Smooth muscle cell (in vitro differentiated cells): ENCODE data around the gene PLEKHN1. TPM values are rescaled to one million over a fixed set of nuclear protein-coding genes. Genes with fewer than 3 reads are reported as not detected.

ENCODE experiments used
- DNase-seq: peaks from one replicate; lab custom pipeline; 2025; ENCODE audit not compliant: unreplicated experiment; lab: John Stamatoyannopoulos, UW
- H2AFZ ChIP-seq: fragments of 200-600 bp; sonication (generic); 2 replicates; pipeline ENCODE4 v1.6.0; 2016; ENCODE audit warnings: antibody characterized with exemption, low read depth, mild to moderate bottlenecking
- H3F3A ChIP-seq: fragments of 200-600 bp; sonication (generic); 2 replicates; pipeline ENCODE4 v1.6.0; 2017; ENCODE audit warnings: antibody characterized with exemption, low read depth
- H3K27ac ChIP-seq: fragments of 200-600 bp; sonication (generic); 2 replicates; pipeline ENCODE4 v1.5.1; 2016; ENCODE audit warnings: low read depth, mild to moderate bottlenecking
- H3K27me3 ChIP-seq: fragments of 200-600 bp; sonication (generic); 2 replicates; pipeline ENCODE4 v1.6.1; 2016; ENCODE audit warnings: low read depth, mild to moderate bottlenecking
- H3K36me3 ChIP-seq: fragments of 200-600 bp; sonication (generic); 2 replicates; pipeline ENCODE4 v1.5.1; 2016; ENCODE audit warnings: low read depth
- H3K4me1 ChIP-seq: fragments of 200-600 bp; sonication (generic); 2 replicates; pipeline ENCODE4 v1.5.1; 2016; ENCODE audit warnings: low read depth
- H3K4me2 ChIP-seq: fragments of 200-600 bp; sonication (generic); 2 replicates; pipeline ENCODE4 v1.6.0; 2016; ENCODE audit warnings: mild to moderate bottlenecking
- H3K4me3 ChIP-seq: fragments of 200-600 bp; sonication (generic); 2 replicates; pipeline ENCODE4 v1.5.1; 2016; ENCODE audit warnings: mild to moderate bottlenecking
- H3K79me2 ChIP-seq: fragments of 200-600 bp; sonication (generic); 2 replicates; pipeline ENCODE4 v1.6.0; 2016; ENCODE audit warnings: low read depth, mild to moderate bottlenecking
- H3K9ac ChIP-seq: fragments of 200-600 bp; sonication (generic); 2 replicates; pipeline ENCODE4 v1.6.0; 2016; ENCODE audit warnings: low read depth
- H3K9me3 ChIP-seq: fragments of 200-600 bp; sonication (generic); replicated peaks from 2 replicates; pipeline ENCODE4 v1.5.1; 2016; ENCODE audit warnings: low read depth
- H4K20me1 ChIP-seq: fragments of 200-600 bp; sonication (generic); 2 replicates; pipeline ENCODE4 v1.6.0; 2016; ENCODE audit warnings: low read depth
- CTCF ChIP-seq: fragments of 200-600 bp; sonication (generic); IDR thresholded peaks from 2 replicates; pipeline ENCODE4 v1.5.1; 2017; ENCODE audit warnings: borderline replicate concordance, mild to moderate bottlenecking, antibody characterized with exemption; ENCODE audit not compliant: insufficient read depth, poor library complexity, severe bottlenecking
- WGBS: methylation state at CpG from one replicate; pipeline ENCODE4 v1.1.7; 2016; ENCODE audit warnings: low lambda C conversion rate; 5-methylcytosine and 5-hydroxymethylcytosine counted together
- polyA plus RNA-seq: library from polyadenylated mRNA; unstranded; fragments of >200 nt; fragmentation: Nextera tagmentation; extraction: Ambion mirVana; gene quantifications from 2 replicates; pipeline ENCODE4 v1.2.1, GENCODE V29; 2016
- total RNA-seq: library from RNA; depleted of rRNA; stranded (reverse); fragments of >200 nt; gene quantifications from 2 replicates; pipeline ENCODE4 v1.2.3, GENCODE V29; 2014

The PLEKHN1 gene
- total and polyA plus RNA-seq, 2 experiments from 2014 or later: 2.6 to 5.2 TPM

GRCh38 chr1:923991-924655, 42.2 kb upstream of the PLEKHN1 start:
- H3K4me3 ChIP-seq: peak overlapping the region; percentile 56
- H3K36me3 ChIP-seq: no peaks in the 10 kb centered on the region
- H2AFZ ChIP-seq: no peak overlapping the region
- H3K4me1 ChIP-seq: peaks cover 15% of the 10 kb centered on the region
- 0% methylated on average over 23 of the region's 98 CpGs for WGBS
- H3K27me3 ChIP-seq: no peaks in the 10 kb centered on the region
- H4K20me1 ChIP-seq: peaks cover 53% of the 10 kb centered on the region
- H3K79me2 ChIP-seq: no peaks in the 10 kb centered on the region
- H3K9me3 ChIP-seq: no peaks in the 10 kb centered on the region
- no peaks in the 10 kb centered on the region for H3F3A ChIP-seq
- H3K27ac ChIP-seq: no peak overlapping the region
- DNase-seq: no peak
- no peak for TF ChIP-seq CTCF
- peak overlapping the region; percentile 95 for H3K4me2 ChIP-seq
- no peak overlapping the region for H3K9ac ChIP-seq

GRCh38 chr1:924656-925560, 41.4 kb upstream of the PLEKHN1 start:
- H4K20me1 ChIP-seq: peaks cover 55% of the 10 kb centered on the region
- peak overlapping the region; percentile 59 for H2AFZ ChIP-seq
- TF ChIP-seq CTCF: no peak
- H3K36me3 ChIP-seq: no peaks in the 10 kb centered on the region
- no peaks in the 10 kb centered on the region for H3K79me2 ChIP-seq
- no peaks in the 10 kb centered on the region for H3F3A ChIP-seq
- no peaks in the 10 kb centered on the region for H3K27me3 ChIP-seq
- peak overlapping the region; percentile 56 for H3K4me3 ChIP-seq
- no peak overlapping the region for H3K27ac ChIP-seq
- H3K9ac ChIP-seq: no peak overlapping the region
- H3K4me2 ChIP-seq: peak overlapping the region; percentile 95
- H3K4me1 ChIP-seq: peaks cover 15% of the 10 kb centered on the region
- peak; percentile 32 for DNase-seq
- H3K9me3 ChIP-seq: no peaks in the 10 kb centered on the region
- 1% methylated on average over 66 of the region's 120 CpGs for WGBS

- H3K4me1 ChIP-seq: peaks cover 10% of the 10 kb centered on the region
- H3K79me2 ChIP-seq: no peaks in the 10 kb centered on the region
- DNase-seq: peak; percentile 32
- no peaks in the 10 kb centered on the region for H3K36me3 ChIP-seq
- no peak overlapping the region for H2AFZ ChIP-seq
- TF ChIP-seq CTCF: no peak
- no peaks in the 10 kb centered on the region for H3K9me3 ChIP-seq
- H3K27ac ChIP-seq: no peak overlapping the region
- 14% methylated on average over 44 of the region's 65 CpGs for whole genome bisulfite sequencing
- H3F3A ChIP-seq: no peaks in the 10 kb centered on the region
- H4K20me1 ChIP-seq: peaks cover 55% of the 10 kb centered on the region
- peak overlapping the region; percentile 95 for H3K4me2 ChIP-seq
- no peaks in the 10 kb centered on the region for H3K27me3 ChIP-seq
- peak overlapping the region; percentile 56 for H3K4me3 ChIP-seq
- no peak overlapping the region for H3K9ac ChIP-seq
These were observed 40.5 kb upstream of the PLEKHN1 start for GRCh38 chr1:925561-926421.
